EL (cell line): ENCODE results near the gene CYYR1.

Experiments used
- DNase-seq: peaks from one replicate; pipeline ENCODE4 v3.0.0-alpha.2; 2016

CYYR1 gene

GRCh38 chr21:26425576-26425975, 147.5 kb downstream of the CYYR1 start:
- DNase-seq = no peak

- DNase-seq = no peak
Measured at GRCh38 chr21:26423511-26423910, 149.6 kb downstream of the CYYR1 start.

- no peak for DNase-seq
Measured at GRCh38 chr21:26422706-26423105, 150.4 kb downstream of the CYYR1 start.

GRCh38 chr21:26422138-26422537, 150.9 kb downstream of the CYYR1 start:
- no peak for DNase-seq

- DNase-seq = no peak
Measured at GRCh38 chr21:26421724-26422123, 151.4 kb downstream of the CYYR1 start.
